GM20431 (cell line): Measurements from ENCODE around the gene UNC119.
"Not testable (repeated sequence)": the region's sequence is repeated elsewhere in the genome, so short reads cannot be mapped to it uniquely, and the experiment has no call there.

Experiments
- in situ Hi-C: fragments of 300-500 bp; cut with MseI, MboI; formaldehyde crosslinking; loops from one replicate; pipeline ENCODE4 v1.15.0; 2020; ENCODE audit warnings: low sequenced_read_pairs; ENCODE audit not compliant: unreplicated experiment

UNC119 gene

GRCh38 chr17:28524476-28525424 is 27.7 kb downstream of the UNC119 start:
- in situ Hi-C loops = no loop called here

- in situ Hi-C loops = no loop called here
Observed at GRCh38 chr17:28523876-28524275, 28.5 kb downstream of the UNC119 start.

- in situ Hi-C loops = no loop called here
Observed at GRCh38 chr17:28523186-28523585, 29.2 kb downstream of the UNC119 start.

GRCh38 chr17:28522281-28522680 is 30.1 kb downstream of the UNC119 start:
- in situ Hi-C loops = not testable (repeated sequence)

- in situ Hi-C loops = no loop called here
Observed at GRCh38 chr17:28521311-28522085, 30.9 kb downstream of the UNC119 start.

GRCh38 chr17:28520687-28521086 is 31.7 kb downstream of the UNC119 start:
- in situ Hi-C loops = no loop called here

- in situ Hi-C loops = no loop called here
Observed at GRCh38 chr17:28519236-28519635, 33.2 kb downstream of the UNC119 start.

GRCh38 chr17:28518578-28518977 is 33.8 kb downstream of the UNC119 start:
- in situ Hi-C loops = no loop called here

- in situ Hi-C loops = no loop called here
Observed at GRCh38 chr17:28518132-28518531, 34.3 kb downstream of the UNC119 start.

- in situ Hi-C loops = no loop called here
Observed at GRCh38 chr17:28515518-28515917, 36.9 kb downstream of the UNC119 start.

GRCh38 chr17:28514561-28515002 is 37.8 kb downstream of the UNC119 start:
- in situ Hi-C loops = no loop called here

- in situ Hi-C loops = no loop called here
Observed at GRCh38 chr17:28513476-28513875, 38.9 kb downstream of the UNC119 start.

GRCh38 chr17:28511858-28512461 is 40.5 kb downstream of the UNC119 start:
- in situ Hi-C loops = no loop called here

GRCh38 chr17:28509789-28510188 is 42.6 kb downstream of the UNC119 start:
- in situ Hi-C loops = no loop called here

- in situ Hi-C loops = no loop called here
Observed at GRCh38 chr17:28508211-28508724, 44.2 kb downstream of the UNC119 start.

GRCh38 chr17:28507567-28508203 is 44.7 kb downstream of the UNC119 start:
- in situ Hi-C loops = no loop called here

- in situ Hi-C loops = no loop called here
Observed at GRCh38 chr17:28506763-28507487, 45.5 kb downstream of the UNC119 start.

- in situ Hi-C loops = no loop called here
Observed at GRCh38 chr17:28505986-28506665, 46.3 kb downstream of the UNC119 start, which contains the start of gene FOXN1. Gene FOXN1, plus strand, starts transcription at chr17:28506348. Its CDS starts 17,622 bp downstream, at chr17:28523970.

- in situ Hi-C loops = no loop called here
Observed at GRCh38 chr17:28503420-28503819, 49.0 kb downstream of the UNC119 start.
